Occipital lobe (tissue), 2 donors: Measurements from ENCODE around the gene PACS2. TPM values are rescaled to one million over a fixed set of nuclear protein-coding genes. Genes with fewer than 3 reads are reported as not detected.

ENCODE experiments used
- DNase-seq: peaks from one replicate; lab custom pipeline; 2025; lab: John Stamatoyannopoulos, UW
- total RNA-seq: library from RNA; depleted of rRNA; stranded (reverse); fragments of >200 nt; gene quantifications from one replicate; pipeline ENCODE4 v1.2.3, GENCODE V29; 2014

Gene PACS2
- total RNA-seq, 1 donor from 2014 or later, result 75.8 TPM

DNA sequence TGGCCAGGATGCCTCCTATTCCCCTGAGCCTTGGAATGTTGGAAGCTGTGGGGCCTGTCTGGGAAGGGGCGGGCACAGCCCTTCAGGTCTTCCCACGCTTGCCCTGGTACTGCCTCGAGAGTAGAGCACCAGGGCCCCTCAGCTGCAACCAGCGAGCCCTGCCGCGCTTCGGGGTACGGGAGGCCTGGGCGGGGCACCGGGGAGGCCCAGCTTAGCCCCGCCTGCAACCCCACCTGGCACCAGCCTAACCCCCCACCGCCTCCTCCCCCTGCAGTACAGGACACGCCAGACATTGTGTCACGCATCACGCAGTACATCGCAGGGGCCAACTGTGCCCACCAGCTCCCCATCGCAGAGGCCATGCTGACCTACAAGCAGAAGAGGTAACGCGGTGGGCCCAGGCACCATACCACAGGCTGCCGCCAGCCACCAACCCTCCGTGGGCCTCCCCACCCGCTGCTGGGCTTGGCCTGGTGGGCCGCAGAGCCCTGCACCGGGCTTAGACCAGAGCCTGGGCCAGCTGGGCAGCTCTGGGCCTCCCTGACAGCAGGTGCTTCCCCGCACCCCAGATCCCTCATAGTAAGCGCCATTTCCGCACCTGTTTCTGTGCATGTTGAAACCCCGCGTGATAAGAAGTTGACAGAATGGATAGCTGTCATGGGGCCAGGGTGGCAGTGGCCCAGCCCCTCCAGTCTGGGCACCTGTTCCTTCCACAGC lies 70.2 kb downstream of the PACS2 start:
- DNase-seq, result no peak

DNA sequence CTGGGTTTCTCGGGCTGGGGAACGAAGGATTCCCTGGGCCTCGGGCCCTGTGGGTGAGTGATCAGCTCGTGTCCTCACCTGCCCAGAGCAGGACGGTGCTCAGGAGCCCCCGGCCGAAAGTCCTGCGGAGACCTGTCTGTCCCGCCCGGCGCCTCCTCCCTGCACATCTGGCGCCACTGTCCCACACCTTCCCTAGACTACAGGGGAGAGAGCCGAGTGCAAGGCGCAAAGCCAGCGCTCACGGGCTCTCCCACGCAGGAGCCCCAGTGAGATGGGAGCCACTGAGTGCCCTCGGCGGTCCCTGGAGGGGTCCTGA lies 70.7 kb downstream of the PACS2 start:
- no peak for DNase-seq

DNA sequence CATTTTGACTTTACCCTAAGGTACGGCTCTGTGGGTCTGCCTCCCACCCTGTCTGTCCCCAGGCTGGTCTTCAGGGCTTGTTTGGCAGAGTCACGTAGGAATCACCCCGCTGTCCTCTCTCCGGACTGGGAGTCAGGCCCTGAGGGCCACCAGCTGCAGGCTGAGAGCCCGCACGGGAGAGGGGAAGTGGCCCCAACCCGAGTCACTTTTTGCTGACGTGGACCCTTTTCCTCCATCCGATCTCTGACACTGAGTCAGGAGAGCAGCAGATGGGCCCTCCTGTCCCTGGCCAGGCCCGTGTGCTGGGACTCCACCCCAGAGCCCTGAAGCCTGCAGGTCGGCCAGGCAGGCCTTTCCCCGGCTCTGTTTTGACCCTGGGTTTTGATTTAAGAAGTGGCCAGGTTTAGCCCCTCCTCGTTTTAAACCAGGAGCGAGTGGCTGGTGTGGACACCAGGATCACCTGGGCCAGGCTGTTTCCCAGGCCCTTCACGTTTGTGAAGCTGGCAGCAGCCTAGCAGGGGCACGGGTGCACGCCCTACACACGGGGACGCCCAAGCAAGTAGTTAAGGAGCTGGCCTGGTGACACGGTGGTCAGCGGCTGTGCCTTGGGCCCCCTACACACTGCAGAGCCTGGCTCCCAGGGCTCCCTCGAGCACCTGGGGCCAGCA lies 71.3 kb downstream of the PACS2 start:
- DNase-seq, result no peak

GRCh38 chr14:105386581-105387529 lies 72.3 kb downstream of the PACS2 start:
- no peak for DNase-seq

DNA sequence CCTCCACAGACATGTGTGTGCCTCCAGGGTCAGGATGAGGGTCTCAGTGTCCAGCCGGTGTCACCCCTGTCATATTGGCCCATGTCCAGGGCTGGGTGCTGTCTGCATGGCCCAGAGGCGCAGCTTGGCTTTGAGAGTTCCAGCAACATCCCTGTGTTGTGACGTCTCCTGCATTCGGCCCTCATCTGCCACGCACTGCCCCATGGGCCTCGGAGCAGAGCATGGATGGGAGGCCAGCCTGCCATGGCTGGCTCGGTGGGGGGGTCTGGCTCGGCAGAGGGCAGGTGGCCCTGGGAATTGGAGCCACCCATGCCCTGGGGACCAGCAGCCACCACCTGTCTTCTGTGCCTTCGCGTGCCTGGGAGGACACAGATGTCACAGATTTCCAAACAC lies 73.0 kb downstream of the PACS2 start:
- DNase-seq, result no peak

DNA sequence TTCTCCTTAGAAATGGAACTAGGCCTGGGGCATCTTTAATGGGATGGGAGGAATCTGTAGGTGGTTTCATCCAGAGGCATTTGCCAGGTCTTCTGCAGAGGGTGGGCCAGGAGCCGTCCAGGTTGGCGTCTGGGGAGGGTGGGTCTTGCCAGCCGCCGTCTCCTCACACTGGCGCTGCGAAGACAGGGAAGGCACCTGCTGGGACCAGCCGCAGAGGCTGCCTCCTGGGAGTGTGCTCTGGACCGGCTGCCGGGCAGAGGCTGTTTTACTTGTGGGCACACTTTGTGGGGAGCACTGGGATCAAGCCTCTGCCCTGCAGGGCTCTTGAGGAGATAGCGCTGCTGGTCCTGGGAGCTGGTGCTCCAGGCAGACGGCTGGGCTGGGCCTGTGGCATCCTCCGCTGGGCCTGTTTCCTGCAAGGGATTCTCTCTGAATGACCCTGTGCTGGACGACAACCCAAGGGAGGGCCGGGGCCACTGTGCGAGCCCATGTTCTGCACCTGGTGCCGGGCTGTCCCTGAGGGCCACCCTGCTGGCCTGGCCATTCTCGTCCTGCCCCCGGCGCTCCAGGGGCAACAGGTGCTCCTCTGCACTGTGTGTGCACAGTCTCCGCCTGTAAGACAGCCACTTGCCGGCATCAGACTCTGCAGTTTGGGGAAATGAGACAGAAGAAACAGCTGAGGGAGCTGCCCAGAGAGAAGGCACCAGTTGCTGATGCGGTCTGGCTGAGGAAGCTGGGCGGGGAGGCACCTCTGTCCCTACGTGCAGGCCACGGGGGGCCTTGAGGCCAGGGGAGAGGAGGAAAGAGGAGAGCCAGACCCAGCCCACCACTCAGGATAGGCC lies 73.8 kb downstream of the PACS2 start:
- no peak for DNase-seq

GRCh38 chr14:105388976-105389375 lies 74.4 kb downstream of the PACS2 start:
- DNase-seq, result no peak

DNA sequence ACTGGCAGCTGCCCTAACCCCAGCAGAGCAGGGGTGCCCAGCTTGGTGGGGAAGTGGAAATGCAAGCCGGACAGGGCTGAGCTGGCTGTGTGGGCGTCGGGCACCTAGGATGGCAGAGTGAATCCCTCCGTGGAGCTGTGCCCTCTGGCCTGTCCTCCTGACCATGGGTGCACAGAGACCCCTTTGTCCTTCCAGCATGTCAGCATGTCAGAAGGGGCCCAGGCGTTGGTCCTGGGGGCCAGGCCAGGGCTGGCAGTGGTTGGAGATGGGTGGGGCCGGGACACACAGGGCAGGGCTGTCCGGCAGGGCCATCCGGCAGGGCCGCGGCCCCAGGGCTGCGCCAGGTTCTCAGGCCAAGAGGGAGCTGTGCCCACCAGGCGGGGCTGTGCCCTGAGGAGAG lies 75.0 kb downstream of the PACS2 start:
- DNase-seq, result no peak

- no peak for DNase-seq
These were observed 75.7 kb downstream of the PACS2 start for GRCh38 chr14:105389976-105390848.

- no peak for DNase-seq
These were observed 76.4 kb downstream of the PACS2 start for GRCh38 chr14:105390849-105391500.

DNA sequence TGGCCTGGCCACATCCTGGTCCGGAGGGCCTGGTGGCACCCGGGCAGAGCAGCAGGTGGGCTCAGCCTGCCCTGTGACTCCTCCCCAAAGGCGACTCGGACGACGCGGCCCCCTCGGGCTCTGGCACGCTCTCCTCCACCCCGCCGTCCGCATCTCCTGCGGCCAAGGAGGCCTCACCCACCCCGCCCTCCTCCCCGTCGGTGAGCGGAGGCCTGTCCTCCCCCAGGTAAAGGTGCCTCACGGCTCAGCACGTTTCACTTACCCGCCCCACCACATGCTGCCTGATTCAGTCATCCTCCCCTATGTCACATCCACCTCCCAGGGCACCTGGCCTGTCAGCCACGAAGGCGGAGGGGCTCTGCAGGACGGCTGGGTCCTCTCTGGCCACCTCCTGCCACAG lies 77.0 kb downstream of the PACS2 start:
- no peak for DNase-seq

DNA sequence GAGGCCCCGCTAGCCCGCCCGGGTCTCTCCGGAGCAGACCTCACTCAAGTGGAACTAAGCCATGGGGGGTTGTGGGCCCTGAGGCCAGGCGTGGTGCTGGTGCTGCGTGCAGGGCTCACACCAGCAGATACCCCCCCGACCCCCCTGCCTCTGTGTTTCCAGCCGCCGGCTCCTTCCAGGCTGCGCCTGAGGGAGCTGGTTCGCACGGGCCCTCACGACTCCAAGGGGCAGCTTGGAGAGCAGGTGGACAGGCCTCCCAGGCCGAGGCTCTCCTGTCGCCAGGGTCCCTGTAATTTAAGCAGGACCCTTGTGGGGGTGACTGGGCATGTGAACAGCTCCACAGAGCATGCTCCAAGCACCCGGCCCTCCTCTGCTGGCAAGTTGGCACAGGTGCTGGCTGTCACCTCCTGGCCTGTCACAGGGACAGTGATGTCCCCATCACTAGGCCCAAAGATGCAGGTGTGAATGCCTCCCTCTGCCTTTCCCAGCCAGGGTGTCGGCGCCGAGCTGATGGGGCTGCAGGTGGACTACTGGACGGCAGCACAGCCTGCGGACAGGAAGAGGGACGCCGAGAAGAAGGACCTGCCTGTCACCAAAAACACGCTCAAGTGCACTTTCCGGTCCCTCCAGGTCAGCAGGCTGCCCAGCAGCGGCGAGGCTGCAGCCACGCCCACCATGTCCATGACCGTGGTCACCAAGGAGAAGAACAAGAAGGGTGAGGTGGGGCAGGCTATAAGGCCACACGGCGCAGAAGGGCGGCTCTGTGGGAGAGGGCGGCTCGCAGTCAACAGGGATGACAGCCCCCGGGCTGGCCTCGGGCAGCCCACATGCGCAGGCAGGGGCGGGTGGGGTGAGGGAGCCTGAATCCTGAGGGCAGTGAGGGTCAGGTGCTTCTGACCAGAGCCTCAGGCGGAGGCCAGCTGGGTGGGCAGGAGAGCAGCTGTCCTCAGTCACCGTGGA lies 77.9 kb downstream of the PACS2 start:
- no peak for DNase-seq

DNA sequence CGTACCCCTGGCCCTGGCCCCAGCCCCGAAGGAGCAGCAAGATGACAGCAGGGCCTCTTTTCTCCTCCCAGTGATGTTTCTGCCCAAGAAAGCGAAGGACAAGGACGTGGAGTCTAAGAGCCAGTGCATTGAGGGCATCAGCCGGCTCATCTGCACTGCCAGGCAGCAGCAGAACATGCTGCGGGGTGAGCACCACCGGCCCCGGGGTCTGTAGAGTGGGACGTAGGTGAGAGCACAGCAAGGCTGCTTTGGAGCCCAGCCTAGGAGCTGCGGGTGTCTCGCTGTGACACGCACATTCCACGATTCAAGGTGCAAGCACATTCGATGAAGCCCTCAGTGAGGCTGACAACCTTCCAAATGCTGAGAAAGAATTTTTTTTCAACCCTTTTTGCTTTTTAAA lies 78.6 kb downstream of the PACS2 start:
- no peak for DNase-seq

DNA sequence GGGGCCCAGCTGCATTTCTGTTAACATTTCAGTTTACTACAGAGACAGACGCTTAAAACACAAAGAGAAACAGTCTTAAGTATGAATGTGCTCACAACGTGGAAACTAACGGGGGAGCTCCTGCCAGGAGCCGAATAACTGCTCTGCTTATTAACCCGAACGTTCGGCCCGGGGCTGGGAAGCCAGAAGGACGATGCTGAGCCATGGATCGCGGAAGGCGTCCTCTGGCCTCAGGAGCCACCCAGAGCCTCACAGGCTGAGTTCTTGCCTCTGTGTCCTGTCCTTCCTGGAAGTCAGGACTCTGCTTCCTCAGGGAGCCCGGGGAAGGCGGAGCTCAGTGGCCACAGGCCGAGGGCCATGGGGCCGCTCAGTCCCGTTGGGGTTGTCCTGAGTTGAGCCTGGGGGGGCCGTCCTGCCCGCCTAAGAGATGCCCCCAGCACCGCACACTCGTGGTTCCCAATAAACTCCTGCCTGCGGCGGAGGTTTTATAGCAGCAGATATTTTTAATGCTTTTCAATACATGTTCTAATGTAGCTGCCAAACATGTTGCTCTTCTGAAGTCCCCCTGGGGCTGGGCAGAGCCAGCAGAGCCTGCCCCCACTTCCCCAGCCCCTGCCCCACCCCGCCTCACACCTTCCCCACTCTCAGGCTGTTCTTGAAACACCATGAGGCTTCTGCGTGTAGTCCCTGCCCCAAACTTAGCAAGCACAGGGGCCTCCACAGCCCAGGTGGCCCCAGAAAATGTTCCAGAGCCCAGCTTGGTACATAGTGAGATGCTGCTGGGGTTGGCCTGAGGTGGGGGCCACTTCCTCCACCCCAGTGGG lies 80.4 kb downstream of the PACS2 start:
- no peak for DNase-seq

DNA sequence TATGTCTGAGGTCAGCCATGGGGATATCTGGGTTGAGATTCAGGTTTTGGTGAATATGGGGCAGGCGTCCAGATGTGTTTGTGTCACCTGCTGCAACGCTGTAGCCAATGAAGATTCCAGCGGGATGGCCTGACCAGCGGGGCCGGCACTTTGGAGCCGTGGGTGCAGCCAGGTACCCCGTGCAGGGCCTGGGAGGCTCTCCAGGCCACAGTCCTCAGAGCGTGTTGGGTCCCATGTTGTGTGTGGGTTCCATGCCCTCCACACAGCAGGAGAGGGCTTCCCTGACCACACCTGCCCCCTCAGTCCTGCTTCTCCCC lies 80.9 kb downstream of the PACS2 start:
- DNase-seq, result no peak

DNA sequence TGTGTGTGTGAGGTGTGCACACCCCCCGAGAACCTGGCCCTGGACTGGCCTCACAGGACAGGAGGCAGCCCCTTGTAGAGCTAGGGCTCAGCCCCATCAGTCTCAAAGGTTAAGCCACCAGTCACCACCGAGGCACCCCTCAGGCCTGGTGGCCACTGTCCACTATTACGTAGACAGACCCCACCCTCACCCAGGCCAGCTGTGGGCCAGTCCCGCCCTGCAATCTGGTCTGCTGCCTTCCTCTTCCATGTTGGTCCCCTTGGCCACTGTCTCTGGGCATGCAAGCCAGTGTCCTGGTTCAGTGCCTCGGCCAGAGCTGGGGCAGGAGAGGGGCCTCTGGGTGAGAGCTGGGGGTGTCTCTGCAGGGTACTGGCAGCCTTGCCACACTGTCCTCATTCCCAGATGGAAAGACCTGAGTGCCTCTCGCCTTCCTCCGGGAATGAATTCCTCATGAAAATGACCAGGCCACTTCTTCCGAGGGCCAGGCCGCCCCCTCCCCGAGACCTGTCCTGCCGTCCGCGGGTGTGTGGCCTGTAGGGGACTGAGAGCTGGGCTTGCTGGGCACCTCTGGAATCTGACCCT lies 82.9 kb downstream of the PACS2 start:
- no peak for DNase-seq

DNA sequence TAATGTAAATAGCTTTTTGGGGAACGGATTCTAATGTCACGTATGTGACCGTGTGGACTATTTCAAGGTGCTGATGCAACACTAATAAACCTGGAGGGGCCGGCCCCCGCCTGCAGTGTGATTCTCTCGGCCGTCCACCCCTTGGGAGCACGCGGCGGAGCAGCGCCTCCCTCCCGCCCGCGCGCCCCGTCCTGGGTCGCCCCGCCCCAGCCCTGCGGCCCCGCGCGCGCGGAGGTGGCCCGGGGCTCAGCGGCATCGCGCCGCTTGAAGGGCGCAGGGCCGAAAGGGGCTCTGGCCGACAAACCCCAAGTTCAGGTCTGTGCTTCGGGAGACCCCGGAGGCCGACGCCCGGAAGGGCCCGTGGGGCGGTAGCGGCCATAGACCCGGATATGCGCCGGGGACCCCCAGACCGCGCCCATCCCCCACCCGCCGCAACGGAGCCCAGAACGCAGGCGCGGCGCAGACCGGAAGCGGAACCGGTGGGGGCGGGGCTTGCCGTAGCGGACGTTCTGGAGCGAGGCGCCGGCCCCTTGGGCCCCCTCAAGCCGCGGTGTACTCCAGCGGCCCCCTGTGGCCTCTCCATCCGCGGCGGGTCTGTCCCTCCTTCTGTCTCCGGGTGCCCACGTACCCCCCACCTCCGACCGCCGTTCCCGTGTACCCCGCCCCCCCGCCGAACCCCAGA lies 83.6 kb downstream of the PACS2 start, which contains the start of gene TEX22:
TEX22 (plus strand) TSS at position 495 of the 682 bp plus-strand sequence. CDS start 803 bp downstream, outside the sequence.
- peak; percentile 66 for DNase-seq
